Right lobe of liver (tissue), 4 donors: ENCODE results near the gene TXLNB.

Experiments
- POLR2A ChIP-seq: fragments of 450-650 bp; IDR thresholded peaks from one replicate; pipeline ENCODE4 v1.6.1; 2017; ENCODE audit warnings: antibody characterized with exemption, mild to moderate bottlenecking
- TF ChIP-seq, protein P1 (sequence below), 4 donors: fragments of 200-600 bp in 3 of 4; fragments of 450-650 bp in 1 of 4; IDR thresholded peaks; one replicate each; pipeline versions ENCODE4 v1.5.1 to v1.8.0; 2016 to 2022; ENCODE audit warnings: antibody characterized with exemption in 4 of 4, mild to moderate bottlenecking in 2 of 4
- donor health status: DM: no; HTN: no; CAD: no.
- donor health status: DM: no; HTN: no; CAD: no.
- donor health status: DM: no; HTN: yes; CAD: no.

DNA sequence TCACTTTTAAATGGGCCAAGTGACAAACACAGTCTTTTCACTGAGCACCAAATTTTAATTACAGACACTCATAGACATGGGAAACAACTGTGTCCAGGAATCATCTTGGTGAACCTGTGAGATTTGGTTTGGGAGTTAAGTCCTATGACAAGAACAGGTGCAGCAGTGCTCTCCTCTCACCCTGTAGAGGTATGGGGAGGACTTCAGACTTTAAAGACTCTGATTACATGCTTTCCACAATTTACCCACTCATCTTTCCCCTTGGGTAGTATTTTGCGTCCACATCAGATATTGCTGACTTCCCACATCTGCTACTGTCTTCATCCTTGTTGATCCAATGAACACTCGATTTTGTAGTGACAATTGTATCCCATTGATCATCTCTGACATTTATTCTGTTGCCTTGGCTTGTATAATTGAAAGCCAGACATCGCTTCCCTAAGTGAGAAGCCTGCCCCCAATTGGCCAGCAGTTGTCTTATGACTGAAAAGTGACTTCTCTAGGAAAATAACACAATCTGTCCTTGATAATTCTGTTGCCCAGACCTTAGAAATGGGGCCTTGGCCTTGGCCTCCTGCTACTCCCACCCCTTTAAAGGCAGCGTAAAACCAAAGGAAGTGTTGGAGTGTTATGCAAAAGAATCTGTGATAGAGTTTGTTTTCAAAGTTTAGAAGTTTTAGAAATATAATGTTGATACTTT lies 40.0 kb downstream of the TXLNB start:
- TF ChIP-seq, protein P1, sequence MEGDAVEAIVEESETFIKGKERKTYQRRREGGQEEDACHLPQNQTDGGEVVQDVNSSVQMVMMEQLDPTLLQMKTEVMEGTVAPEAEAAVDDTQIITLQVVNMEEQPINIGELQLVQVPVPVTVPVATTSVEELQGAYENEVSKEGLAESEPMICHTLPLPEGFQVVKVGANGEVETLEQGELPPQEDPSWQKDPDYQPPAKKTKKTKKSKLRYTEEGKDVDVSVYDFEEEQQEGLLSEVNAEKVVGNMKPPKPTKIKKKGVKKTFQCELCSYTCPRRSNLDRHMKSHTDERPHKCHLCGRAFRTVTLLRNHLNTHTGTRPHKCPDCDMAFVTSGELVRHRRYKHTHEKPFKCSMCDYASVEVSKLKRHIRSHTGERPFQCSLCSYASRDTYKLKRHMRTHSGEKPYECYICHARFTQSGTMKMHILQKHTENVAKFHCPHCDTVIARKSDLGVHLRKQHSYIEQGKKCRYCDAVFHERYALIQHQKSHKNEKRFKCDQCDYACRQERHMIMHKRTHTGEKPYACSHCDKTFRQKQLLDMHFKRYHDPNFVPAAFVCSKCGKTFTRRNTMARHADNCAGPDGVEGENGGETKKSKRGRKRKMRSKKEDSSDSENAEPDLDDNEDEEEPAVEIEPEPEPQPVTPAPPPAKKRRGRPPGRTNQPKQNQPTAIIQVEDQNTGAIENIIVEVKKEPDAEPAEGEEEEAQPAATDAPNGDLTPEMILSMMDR (IDR thresholded peaks at IDR 0.05): no peak
- TF ChIP-seq POLR2A: no peak
